Liver (tissue), 9 donors: Measurements from ENCODE around the gene KIFBP. TPM values are rescaled to one million over a fixed set of nuclear protein-coding genes. Genes with fewer than 3 reads are reported as not detected.

ENCODE experiments used
- DNase-seq: peaks from one replicate; pipeline ENCODE4 v3.0.0-alpha.2; 2017; ENCODE audit warnings: low spot score
- H3K27ac ChIP-seq, 2 donors: one replicate each; pipeline ENCODE4 v1.7.0; 2013; ENCODE audit warnings: inconsistent platforms in 2 of 2, low read length in 2 of 2, control low read depth in 1 of 2, low read depth in 1 of 2, mild to moderate bottlenecking in 1 of 2
- H3K27me3 ChIP-seq, 4 donors: one replicate each; pipeline versions ENCODE4 v1.6.1 to v1.7.0; 2013; ENCODE audit warnings: low read length in 3 of 4, inconsistent platforms in 1 of 4, mild to moderate bottlenecking in 1 of 4, moderate library complexity in 1 of 4; ENCODE audit not compliant: control insufficient read depth in 4 of 4, insufficient read depth in 4 of 4
- H3K36me3 ChIP-seq, 4 donors: one replicate each; pipeline versions ENCODE4 v1.6.1 to v1.7.0; 2013; ENCODE audit warnings: low read length in 3 of 4, mild to moderate bottlenecking in 3 of 4, low read depth in 1 of 4, moderate library complexity in 1 of 4; ENCODE audit not compliant: control insufficient read depth in 4 of 4, insufficient read depth in 3 of 4
- H3K4me1 ChIP-seq, 4 donors: one replicate each; pipeline versions ENCODE4 v1.6.1 to v1.7.0; 2013; ENCODE audit warnings: low read length in 3 of 4, mild to moderate bottlenecking in 3 of 4, moderate library complexity in 1 of 4; ENCODE audit not compliant: control insufficient read depth in 4 of 4, insufficient read depth in 4 of 4
- H3K4me3 ChIP-seq, 3 donors: one replicate each; pipeline versions ENCODE4 v1.6.1 to v1.7.0; 2013; ENCODE audit warnings: low read length in 3 of 3, control low read depth in 1 of 3, low read depth in 1 of 3, mild to moderate bottlenecking in 1 of 3
- H3K9ac ChIP-seq, 2 donors: one replicate each; pipeline ENCODE4 v1.7.0; 2013; ENCODE audit warnings: low read length in 2 of 2, mild to moderate bottlenecking in 2 of 2, moderate library complexity in 2 of 2, control low read depth in 1 of 2, low read depth in 1 of 2
- H3K9me3 ChIP-seq, 4 donors: one replicate each; pipeline versions ENCODE4 v1.6.1 to v1.7.0; 2013; ENCODE audit warnings: low read length in 3 of 4; ENCODE audit not compliant: control insufficient read depth in 4 of 4
- EGR1 ChIP-seq, 2 donors: IDR thresholded peaks; 2 replicates each; pipeline ENCODE4 v1.6.1; 2016 to 2018; ENCODE audit warnings: antibody characterized with exemption in 2 of 2, low read depth in 2 of 2
- FOXA1 ChIP-seq: IDR thresholded peaks from 2 replicates; pipeline ENCODE4 v1.6.1; 2016; ENCODE audit warnings: antibody characterized with exemption
- FOXA2 ChIP-seq: IDR thresholded peaks from 2 replicates; pipeline ENCODE4 v1.6.1; 2016; ENCODE audit warnings: antibody characterized with exemption
- GABPA ChIP-seq, 2 donors: IDR thresholded peaks in 1 of 2; conservative IDR thresholded peaks in 1 of 2; 2 replicates each; pipeline ENCODE4 v1.6.1; 2016; ENCODE audit warnings: antibody characterized with exemption in 2 of 2, mild to moderate bottlenecking in 1 of 2, moderate library complexity in 1 of 2
- HNF4A ChIP-seq, 2 donors: conservative IDR thresholded peaks; 2 replicates each; pipeline ENCODE4 v1.6.1; 2016; ENCODE audit warnings: antibody characterized with exemption in 2 of 2, mild to moderate bottlenecking in 2 of 2
- HNF4G ChIP-seq: IDR thresholded peaks from 2 replicates; pipeline ENCODE4 v1.6.1; 2016; ENCODE audit warnings: antibody characterized with exemption
- JUND ChIP-seq, 2 donors: IDR thresholded peaks; 2 replicates each; pipeline ENCODE4 v1.6.1; 2016; ENCODE audit warnings: antibody characterized with exemption in 2 of 2
- MAX ChIP-seq: IDR thresholded peaks from 2 replicates; pipeline ENCODE4 v1.6.1; 2016; ENCODE audit warnings: antibody characterized with exemption
- NR2F2 ChIP-seq: IDR thresholded peaks from 2 replicates; pipeline ENCODE4 v1.6.1; 2016; ENCODE audit warnings: antibody characterized with exemption
- RAD21 ChIP-seq, 2 donors: IDR thresholded peaks; 2 replicates each; pipeline ENCODE4 v1.6.1; 2016; ENCODE audit warnings: antibody characterized with exemption in 2 of 2, mild to moderate bottlenecking in 2 of 2
- RXRA ChIP-seq, 2 donors: IDR thresholded peaks; 2 replicates each; pipeline ENCODE4 v1.6.1; 2017 to 2018; ENCODE audit warnings: antibody characterized with exemption in 2 of 2, mild to moderate bottlenecking in 1 of 2
- SP1 ChIP-seq: IDR thresholded peaks from 2 replicates; pipeline ENCODE4 v1.6.1; 2018; ENCODE audit warnings: antibody characterized with exemption, mild to moderate bottlenecking
- TAF1 ChIP-seq: conservative IDR thresholded peaks from 2 replicates; pipeline ENCODE4 v1.6.1; 2016; ENCODE audit warnings: antibody characterized with exemption, mild to moderate bottlenecking
- YY1 ChIP-seq: IDR thresholded peaks from 2 replicates; pipeline ENCODE4 v1.6.1; 2016; ENCODE audit warnings: antibody characterized with exemption, mild to moderate bottlenecking
- ZBTB33 ChIP-seq: IDR thresholded peaks from 2 replicates; pipeline ENCODE4 v1.6.1; 2016; ENCODE audit warnings: antibody characterized with exemption
- WGBS: extraction: QIAGEN DNeasy Blood & Tissue Kit; methylation state at CpG from one replicate; pipeline ENCODE4 v1.1.7; 2013; 5-methylcytosine and 5-hydroxymethylcytosine counted together
- polyA plus RNA-seq, 2 donors: library from polyadenylated mRNA; stranded (reverse) in 1 of 2; unstranded in 1 of 2; fragments of 200-250 nt in 1 of 2; fragments of >200 nt in 1 of 2; fragmentation: Nextera tagmentation in 1 of 2; extraction: Ambion mirVana in 1 of 2; gene quantifications; one replicate each; pipeline versions ENCODE4 v1.2.1 to v1.2.3, GENCODE V29; 2013 to 2015
- total RNA-seq, 2 donors: library from RNA; depleted of rRNA; stranded (reverse); fragments of >200 nt; gene quantifications; one replicate each; pipeline ENCODE4 v1.2.3, GENCODE V29; 2014
- TF ChIP-seq, protein P1 (sequence below): fragments of 150-350 bp; IDR thresholded peaks from 2 replicates; pipeline ENCODE4 v1.5.1; 2017; ENCODE audit warnings: improper control_type of control experiment, low read depth, low read length; ENCODE audit not compliant: missing input control
- TF ChIP-seq, protein P2 (sequence below): IDR thresholded peaks from 2 replicates; pipeline ENCODE4 v1.6.1; 2016; ENCODE audit warnings: antibody characterized with exemption, mild to moderate bottlenecking
- TF ChIP-seq, protein P3 (sequence below): IDR thresholded peaks from 2 replicates; pipeline ENCODE4 v1.6.1; 2016; ENCODE audit warnings: antibody characterized with exemption
- donor health status: healthy.
- donor health status: healthy.
- donor health status: healthy.
- donor health status: healthy.
- donor health status: healthy.

The KIFBP gene, protein sequence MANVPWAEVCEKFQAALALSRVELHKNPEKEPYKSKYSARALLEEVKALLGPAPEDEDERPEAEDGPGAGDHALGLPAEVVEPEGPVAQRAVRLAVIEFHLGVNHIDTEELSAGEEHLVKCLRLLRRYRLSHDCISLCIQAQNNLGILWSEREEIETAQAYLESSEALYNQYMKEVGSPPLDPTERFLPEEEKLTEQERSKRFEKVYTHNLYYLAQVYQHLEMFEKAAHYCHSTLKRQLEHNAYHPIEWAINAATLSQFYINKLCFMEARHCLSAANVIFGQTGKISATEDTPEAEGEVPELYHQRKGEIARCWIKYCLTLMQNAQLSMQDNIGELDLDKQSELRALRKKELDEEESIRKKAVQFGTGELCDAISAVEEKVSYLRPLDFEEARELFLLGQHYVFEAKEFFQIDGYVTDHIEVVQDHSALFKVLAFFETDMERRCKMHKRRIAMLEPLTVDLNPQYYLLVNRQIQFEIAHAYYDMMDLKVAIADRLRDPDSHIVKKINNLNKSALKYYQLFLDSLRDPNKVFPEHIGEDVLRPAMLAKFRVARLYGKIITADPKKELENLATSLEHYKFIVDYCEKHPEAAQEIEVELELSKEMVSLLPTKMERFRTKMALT
- 10 to 100 TPM in 1 of 2 donors, 1 to 10 TPM in 1; 8.5 to 11.2 TPM for total RNA-seq
- polyA plus RNA-seq, result 1 to 10 TPM; 5.7 to 7.3 TPM

DNA sequence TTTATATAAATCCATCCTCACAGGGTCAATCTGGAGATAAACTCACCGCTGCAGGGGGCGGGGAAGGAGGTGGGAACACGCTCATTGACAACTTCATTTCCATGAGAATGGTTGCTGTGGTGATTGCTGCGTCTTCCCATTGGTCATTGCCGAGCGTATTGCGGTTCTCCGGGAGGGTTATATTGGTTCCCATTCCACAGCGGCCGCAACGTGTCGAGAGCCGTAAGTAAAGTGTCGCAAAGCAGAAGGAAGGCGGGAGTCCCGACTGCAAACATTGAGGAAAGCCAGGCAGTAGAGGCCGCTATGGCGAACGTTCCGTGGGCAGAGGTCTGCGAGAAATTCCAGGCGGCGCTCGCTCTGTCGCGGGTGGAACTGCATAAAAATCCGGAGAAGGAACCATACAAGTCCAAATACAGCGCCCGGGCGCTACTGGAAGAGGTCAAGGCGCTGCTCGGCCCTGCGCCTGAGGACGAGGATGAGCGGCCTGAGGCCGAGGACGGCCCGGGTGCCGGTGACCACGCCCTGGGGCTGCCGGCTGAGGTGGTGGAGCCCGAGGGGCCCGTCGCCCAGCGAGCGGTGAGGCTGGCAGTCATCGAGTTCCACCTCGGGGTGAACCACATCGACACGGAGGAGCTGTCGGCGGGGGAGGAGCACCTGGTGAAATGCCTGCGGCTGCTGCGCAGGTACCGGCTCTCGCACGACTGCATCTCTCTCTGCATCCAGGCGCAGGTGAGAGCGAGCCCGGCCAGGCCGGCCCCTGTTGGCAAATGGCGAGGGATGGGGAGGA is at the start of gene KIFBP:
Gene KIFBP, plus strand, starts transcription at position 274 of the 787 bp plus-strand sequence. Its CDS starts 30 bp downstream, at position 304.
- Histone ChIP-seq H3K9me3 (no peaks in the 10 kb centered on the region), H3K27me3 (no peaks in the 10 kb centered on the region), H3K4me3 (peak within 1 kb of the TSS; percentile 86 to 96 (median 91)), H3K4me1 (peaks cover 0 to 19% (median 12%) of the 10 kb centered on the region in 4 donors), H3K9ac (peak within 1 kb of the TSS; percentile 60 to 84), H3K36me3 (peaks cover 2 to 16% (median 9%) of the 10 kb centered on the region in 4 donors), H3K27ac (peak within 1 kb of the TSS; percentile 69 to 70)
- WGBS, result under 1% methylated on average over 62 of the region's 62 CpGs
- DNase-seq, result peak; percentile 83
- TF ChIP-seq ZBTB33 (peak; percentile 72), EGR1 (IDR thresholded peaks at IDR 0.05; ENCODE audit: low read depth in 2 of 2) (no peak), SP1 (peak; percentile 67), NR2F2 (peak; percentile 45), RAD21 (IDR thresholded peaks at IDR 0.05) (peak; percentile 55 to 65), TAF1 (peak; percentile 80), HNF4G (no peak), MAX (peak; percentile 85), FOXA1 (no peak), RXRA (IDR thresholded peaks at IDR 0.05) (peak; percentile 67 to 71), JUND (IDR thresholded peaks at IDR 0.05) (peak in 1 of 2 donors; percentile 61), GABPA (IDR thresholded peaks at IDR 0.05 in 1 of 2, conservative IDR thresholded peaks at IDR 0.05 in 1 of 2) (peak in 1 of 2 donors; percentile 82), FOXA2 (no peak), HNF4A (conservative IDR thresholded peaks at IDR 0.05) (peak in 1 of 2 donors; percentile 30), YY1 (peak; percentile 96)
- TF ChIP-seq, protein P1, sequence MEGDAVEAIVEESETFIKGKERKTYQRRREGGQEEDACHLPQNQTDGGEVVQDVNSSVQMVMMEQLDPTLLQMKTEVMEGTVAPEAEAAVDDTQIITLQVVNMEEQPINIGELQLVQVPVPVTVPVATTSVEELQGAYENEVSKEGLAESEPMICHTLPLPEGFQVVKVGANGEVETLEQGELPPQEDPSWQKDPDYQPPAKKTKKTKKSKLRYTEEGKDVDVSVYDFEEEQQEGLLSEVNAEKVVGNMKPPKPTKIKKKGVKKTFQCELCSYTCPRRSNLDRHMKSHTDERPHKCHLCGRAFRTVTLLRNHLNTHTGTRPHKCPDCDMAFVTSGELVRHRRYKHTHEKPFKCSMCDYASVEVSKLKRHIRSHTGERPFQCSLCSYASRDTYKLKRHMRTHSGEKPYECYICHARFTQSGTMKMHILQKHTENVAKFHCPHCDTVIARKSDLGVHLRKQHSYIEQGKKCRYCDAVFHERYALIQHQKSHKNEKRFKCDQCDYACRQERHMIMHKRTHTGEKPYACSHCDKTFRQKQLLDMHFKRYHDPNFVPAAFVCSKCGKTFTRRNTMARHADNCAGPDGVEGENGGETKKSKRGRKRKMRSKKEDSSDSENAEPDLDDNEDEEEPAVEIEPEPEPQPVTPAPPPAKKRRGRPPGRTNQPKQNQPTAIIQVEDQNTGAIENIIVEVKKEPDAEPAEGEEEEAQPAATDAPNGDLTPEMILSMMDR, result peak; percentile 25
- TF ChIP-seq, protein P2, sequence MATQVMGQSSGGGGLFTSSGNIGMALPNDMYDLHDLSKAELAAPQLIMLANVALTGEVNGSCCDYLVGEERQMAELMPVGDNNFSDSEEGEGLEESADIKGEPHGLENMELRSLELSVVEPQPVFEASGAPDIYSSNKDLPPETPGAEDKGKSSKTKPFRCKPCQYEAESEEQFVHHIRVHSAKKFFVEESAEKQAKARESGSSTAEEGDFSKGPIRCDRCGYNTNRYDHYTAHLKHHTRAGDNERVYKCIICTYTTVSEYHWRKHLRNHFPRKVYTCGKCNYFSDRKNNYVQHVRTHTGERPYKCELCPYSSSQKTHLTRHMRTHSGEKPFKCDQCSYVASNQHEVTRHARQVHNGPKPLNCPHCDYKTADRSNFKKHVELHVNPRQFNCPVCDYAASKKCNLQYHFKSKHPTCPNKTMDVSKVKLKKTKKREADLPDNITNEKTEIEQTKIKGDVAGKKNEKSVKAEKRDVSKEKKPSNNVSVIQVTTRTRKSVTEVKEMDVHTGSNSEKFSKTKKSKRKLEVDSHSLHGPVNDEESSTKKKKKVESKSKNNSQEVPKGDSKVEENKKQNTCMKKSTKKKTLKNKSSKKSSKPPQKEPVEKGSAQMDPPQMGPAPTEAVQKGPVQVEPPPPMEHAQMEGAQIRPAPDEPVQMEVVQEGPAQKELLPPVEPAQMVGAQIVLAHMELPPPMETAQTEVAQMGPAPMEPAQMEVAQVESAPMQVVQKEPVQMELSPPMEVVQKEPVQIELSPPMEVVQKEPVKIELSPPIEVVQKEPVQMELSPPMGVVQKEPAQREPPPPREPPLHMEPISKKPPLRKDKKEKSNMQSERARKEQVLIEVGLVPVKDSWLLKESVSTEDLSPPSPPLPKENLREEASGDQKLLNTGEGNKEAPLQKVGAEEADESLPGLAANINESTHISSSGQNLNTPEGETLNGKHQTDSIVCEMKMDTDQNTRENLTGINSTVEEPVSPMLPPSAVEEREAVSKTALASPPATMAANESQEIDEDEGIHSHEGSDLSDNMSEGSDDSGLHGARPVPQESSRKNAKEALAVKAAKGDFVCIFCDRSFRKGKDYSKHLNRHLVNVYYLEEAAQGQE, result peak; percentile 59
- TF ChIP-seq, protein P3, sequence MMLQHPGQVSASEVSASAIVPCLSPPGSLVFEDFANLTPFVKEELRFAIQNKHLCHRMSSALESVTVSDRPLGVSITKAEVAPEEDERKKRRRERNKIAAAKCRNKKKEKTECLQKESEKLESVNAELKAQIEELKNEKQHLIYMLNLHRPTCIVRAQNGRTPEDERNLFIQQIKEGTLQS, result no peak
